Daoy (cell line): ENCODE results near the gene FAM83F. TPM values are rescaled to one million over a fixed set of nuclear protein-coding genes. Genes with fewer than 3 reads are reported as not detected.
"Not testable (repeated sequence)": the region's sequence is repeated elsewhere in the genome, so short reads cannot be mapped to it uniquely, and the experiment has no call there.

Source experiments
- DNase-seq: peaks from one replicate; pipeline ENCODE4 v3.0.0-alpha.2; 2015; ENCODE audit warnings: low read depth
- total RNA-seq: library from RNA; depleted of rRNA; stranded (reverse); fragments of >200 nt; shearing (Covaris generic); gene quantifications from 2 replicates; pipeline ENCODE4 v1.2.3, GENCODE V29; 2014

Gene FAM83F
- total RNA-seq, 1 experiment from 2014 or later, result 0.06 TPM

DNA sequence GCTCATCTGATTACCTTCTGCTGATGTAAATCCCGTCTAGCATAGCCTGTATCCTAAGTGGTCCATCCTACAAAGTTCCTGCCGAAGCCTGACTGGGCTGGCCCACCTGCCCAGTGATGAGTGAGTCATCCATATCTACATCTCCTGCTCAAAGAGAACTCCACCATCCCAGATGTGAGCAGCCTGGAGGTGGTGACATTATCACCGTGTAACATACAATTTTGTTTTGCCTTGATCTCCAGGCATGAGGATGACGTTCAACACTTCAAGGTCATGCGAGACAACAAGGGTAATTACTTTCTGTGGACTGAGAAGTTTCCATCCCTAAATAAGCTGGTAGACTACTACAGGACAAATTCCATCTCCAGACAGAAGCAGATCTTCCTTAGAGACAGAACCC lies 29.0 kb upstream of the FAM83F start:
- DNase-seq, result no peak

DNA sequence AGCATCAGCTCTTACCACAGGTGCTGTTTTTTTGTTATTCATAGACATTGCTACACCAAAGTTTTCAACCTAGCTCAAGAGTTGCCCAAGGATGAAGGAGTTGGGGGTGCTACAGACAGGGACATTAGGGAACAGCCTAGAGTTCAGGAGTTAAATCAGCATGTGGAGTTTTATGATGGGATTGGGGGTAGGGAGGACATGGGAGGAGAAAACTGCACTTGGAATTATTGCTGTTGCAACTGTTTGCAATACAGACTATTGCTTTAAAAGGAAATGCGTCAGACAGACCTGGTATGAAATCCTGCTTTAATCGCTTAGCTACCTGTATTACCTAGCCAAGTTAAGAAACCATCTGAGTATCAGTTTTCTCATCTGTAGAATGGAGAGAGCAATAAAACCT lies 28.3 kb upstream of the FAM83F start:
- DNase-seq, result no peak

DNA sequence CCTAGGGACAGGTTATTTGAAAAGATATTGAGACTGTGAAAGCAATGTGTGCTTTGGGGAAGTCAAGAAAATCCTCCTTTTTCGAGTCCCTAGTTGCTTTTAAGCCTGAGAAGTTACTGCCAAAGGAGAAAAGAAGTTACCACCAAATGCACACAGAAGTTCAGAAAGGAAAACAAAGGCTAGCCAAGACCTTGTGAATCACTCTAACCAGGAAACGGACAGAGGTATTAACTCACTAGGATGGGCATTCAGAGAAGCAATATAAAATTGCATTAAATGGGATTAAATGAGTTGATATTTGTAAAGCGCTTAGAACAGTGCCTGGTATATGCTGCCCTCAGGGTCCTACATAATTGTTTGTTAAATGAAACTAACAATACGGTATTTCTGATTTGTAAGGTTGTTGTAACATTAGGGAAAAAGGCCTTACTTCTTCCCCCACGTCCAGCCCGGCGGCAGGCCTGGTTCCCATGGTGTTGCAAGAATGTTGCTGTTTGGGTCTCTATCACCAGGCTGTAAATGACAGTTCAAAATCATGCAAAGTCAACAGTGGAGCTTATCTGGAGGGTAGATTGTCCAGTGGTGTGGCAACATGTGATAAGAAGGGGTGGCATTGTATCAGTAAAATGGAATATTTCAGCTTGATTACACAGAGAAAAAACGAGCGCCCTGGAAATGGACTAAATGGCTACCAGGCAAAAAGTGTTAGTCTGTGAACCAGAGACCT lies 27.5 kb upstream of the FAM83F start:
- peak; percentile 29 for DNase-seq

DNA sequence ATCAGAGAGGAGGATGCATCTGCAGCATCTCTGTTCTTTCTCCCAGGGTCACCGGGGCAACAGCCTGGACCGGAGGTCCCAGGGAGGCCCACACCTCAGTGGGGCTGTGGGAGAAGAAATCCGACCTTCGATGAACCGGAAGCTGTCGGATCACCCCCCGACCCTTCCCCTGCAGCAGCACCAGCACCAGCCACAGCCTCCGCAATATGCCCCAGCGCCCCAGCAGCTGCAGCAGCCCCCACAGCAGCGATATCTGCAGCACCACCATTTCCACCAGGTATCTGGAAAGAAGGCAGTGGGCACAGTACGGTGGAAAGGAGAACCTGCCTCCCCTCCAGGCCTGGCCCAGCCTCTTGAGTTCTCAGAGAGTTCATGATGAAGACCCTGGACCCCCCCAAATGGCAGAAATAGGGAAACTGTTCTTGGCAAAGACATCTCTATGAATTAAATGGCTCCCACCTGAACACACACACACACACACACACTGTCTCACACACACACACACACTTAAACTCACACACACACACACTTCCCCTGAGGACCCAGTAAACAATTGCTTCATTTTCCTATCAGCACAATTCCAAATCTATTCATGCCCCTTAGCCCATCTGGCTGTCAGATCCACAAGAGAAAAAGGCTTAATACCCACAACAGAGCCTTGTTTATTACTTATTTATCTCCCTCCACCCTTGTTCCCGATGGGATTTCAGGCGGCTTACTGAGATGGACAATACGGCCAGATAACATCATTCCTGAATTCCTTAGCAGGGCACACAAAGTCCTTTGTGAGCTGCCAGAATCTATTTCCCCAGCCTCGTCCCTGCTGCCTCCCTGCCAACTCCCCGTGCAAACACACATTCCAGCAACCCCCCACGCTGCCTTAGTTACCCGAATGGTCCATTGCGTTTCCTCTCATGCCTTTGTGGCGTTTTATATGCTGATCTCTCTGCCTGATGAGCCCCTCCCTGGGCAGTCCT lies 26.5 kb upstream of the FAM83F start:
- DNase-seq, result no peak

DNA sequence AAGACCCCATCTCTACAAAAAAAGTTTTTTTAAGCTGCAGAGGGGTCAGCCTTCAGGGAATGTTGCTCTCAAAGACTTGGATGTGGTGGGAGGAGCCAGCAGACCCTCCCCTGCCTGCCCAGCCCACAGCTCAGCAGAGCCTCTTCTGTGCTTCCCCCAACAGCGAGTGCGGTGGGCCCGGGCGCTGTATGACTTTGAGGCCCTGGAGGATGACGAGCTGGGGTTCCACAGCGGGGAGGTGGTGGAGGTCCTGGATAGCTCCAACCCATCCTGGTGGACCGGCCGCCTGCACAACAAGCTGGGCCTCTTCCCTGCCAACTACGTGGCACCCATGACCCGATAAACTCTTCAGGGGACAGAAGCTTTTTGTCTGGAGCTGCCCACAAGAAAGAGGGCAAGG lies 24.0 kb upstream of the FAM83F start:
- no peak for DNase-seq

DNA sequence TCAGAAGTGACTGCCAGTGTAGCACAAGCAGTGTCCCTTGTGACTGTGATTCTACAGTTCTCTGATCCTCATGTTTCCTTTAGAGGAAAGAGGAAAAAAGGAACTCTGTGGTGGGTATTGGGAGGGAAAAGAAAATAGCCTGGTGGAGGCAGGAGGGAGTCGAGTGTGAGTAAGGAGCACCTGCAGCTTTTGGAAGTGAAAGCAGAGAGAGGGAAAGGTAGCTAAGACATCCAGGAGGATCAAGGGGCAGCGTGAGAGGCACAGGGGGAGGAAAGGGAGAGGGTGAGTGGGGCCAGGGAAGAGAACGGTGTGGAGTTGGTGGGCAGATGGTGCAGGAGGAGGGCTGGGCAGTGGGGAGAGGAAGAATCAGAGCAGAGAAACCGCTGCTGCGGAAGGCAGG lies 22.1 kb upstream of the FAM83F start:
- no peak for DNase-seq

DNA sequence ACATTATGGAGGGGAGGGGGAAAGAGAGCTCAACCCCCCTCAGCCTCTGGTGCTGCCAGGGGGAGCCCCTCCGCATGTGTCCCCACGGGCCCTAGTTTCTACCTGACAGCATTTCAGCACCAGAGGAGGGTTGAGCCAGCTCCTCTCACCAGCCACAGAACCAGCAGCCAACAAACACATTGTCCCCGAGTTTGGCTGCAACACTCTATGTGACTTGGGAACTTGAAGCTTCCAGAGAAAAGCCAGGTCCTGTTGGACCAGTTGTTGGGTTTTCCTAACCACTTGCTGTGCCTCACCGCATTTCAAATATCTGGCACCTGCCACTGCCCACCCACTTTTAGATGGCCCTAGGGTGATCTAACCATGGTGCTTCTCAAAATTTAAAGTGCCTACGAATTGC lies 21.1 kb upstream of the FAM83F start:
- DNase-seq, result no peak

DNA sequence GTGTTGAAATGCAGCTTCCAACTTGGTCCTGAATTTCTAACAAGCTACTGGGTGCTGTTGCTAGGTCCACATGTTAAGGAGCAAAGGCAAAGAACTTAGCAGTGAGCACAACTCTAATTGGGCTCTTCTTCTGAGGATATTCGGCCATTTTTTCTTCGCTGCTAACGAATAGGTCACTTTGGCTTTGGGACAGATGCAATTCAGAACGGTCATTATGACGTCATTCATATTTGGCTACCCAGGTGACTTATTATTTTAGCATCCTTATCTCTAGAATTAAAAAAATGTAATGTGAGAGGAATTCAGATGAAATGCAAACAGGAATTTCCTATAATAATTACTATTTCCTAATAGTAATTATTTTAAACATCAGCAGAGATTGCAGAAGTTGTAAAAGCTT lies 20.7 kb upstream of the FAM83F start:
- DNase-seq, result no peak

DNA sequence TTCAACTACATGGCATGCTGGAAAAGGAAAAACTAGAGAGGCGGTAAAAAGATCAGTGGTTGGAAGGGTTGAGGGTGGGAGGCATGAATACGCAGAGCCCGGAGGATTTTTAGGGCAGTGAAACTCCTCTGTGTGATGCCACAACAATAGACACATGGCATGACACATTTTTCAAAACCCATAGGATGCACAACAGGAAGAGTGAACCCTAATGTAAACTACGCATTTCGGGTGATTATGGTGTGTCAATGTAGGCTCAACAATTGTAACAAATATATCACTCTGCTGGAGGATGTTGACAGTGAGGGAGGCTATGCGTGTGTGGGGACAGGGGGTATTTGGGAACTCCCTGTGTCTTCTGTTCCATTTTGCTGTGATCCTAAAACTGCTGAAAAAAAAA lies 15.7 kb upstream of the FAM83F start:
- DNase-seq, result no peak

DNA sequence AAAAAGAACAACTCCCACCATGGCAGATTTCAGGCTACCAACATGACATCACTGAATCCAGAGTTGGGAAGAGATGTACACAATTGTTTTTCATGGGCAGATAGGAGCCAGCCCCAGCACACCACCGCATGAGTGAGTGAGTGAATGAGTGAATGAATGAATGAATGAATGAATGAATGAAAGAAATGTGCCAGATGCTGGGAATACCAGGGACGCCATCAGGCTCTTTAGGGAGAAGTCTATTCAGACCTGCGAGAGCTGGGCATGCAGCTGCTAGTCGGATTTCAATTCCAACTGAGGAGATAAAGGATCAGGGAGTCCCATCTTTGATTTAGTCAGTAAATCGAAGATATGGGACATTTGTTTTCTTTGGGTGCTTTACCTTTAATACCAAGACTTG lies 15.3 kb upstream of the FAM83F start:
- DNase-seq, result no peak

DNA sequence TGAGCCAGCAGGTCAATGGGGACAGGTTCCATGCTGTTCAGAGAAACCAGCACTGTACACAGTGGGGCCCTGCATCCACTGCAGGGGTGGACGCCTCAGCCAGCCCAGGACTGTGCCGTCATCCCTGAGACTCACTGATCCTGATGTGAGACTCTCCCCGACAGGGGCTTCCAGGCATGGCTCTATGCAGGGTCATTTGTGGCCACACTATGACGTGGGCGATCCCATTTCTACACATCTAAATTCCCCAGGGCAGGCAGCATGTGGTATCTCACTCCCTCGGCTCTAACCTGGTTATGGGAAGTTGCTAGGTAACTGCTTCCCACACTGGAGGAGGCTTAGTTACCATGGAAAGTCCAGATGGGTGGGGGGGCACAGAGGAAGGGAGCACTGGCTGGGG lies 14.2 kb upstream of the FAM83F start:
- no peak for DNase-seq

DNA sequence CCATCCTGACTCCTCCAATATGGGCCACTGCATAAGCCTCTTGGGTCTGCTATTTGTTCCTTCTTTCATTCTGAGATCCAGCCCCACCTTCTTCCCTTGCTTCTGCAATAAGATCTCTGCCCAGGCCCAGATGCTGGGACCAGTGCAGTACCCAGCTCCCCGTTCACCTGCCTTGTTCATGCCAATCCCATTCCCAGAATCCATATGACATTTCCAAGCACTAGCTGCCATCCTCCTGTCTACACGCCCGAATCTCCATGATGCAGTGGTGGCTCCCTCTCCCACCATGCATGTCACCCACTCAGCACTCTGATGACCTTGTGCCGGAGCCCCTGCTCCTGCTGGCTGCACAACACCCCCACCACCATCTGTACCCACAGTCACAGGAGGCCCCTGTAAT lies 11.4 kb upstream of the FAM83F start:
- DNase-seq, result no peak

DNA sequence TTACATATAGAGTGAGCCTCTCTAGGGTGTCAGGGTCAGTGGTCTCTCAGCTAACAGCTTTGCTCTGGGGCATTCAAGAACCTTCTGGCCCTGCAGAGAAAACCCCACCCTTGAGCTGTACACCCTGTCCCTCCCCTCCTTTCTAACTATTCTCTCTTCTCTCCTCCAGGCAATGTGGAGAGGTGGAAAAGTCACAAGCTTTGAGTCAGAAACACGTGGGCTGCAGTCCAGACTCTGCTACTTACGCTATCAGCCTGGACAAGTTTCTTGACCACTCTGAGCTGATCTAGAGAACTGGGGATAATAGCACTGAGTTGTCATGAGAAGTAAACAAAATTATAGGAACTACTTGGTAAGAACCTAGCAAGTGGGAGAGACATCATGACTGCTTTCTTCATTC lies 10.7 kb upstream of the FAM83F start:
- no peak for DNase-seq

DNA sequence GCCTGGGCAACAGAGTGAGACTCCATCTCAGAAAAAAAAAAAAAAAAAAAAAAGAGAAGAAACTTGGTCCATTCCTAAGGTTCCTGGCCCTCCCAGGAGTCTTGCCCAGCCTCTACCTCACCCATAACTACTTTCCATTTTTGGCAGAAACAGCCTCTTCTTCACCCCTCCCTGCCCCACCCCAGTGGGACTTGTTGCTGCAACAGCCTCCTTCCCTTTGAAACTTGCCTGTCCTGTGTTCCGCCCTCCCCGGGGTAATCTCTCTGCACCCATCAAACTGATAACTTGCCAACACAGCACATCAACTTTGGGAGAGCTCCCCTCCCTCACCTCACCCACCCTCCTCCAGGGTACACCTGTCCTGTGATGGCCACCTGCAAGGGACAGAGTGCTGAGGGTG lies 10.0 kb upstream of the FAM83F start:
- DNase-seq, result no peak

DNA sequence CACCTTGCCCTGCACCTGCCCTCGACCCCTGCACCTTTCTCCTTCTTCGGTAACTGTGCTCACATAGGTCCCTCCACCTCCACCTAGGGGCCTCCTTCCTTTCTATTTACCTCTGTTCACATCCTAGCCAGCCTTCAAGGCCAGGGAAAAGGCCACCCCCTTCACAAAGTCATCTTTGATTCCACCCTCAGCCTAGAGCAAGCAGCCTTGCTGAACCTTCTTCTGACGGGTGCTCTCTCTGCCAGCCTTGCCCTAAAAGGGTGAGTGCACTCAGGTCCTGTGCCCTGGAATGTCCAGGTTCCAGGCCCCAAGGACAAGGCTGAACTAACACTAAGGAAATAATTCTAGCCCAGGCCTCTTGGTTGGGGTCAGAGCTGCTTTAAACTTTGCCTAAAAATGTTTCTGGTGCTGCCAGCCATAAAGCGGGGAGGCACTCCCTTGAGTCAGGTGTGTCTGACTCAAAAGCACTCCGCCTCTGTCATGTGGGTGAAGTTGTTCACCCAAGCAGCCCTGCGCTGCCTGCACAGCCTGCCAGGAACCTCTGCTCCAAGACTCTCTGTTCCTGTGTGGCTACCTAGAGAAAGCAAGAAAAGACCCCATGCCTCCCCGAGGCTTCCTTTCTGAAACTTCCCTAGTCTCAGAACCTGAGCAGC lies 9.2 kb upstream of the FAM83F start:
- DNase-seq, result no peak

DNA sequence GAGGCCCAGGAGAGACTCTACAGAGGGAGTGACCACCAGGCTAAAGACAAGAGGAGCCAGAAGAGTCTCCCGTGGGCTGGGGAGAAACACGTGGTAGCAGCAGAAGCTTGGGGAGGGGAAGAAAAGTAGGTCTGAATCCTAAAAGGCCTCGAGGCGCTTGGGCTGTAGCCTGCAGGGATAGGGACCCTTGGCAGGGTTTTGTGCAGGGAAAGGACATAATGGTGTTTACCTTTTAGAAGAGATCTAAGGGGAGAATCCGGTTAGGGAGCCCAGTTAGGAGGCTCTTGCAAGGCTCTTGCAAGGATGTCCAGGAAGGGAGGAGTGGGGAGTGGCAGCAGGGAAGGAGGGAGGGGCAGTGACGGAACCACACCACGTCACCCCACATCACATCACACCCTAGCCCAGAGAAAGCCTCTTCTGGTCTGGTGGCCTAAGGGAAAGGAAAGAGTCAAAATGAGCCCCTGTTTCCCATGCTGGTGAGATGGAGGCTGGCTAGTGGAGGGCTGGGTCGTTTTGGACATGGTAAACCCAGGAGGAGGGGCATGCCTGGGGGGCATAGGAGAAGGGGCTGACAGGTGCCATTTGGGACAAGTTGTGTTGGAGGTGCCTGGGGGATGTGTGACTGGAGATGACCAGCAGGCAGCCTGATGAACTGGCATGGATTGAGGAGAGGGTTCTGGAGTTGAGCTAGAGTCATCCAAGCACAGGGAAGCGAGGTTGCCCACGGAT lies 6.2 kb upstream of the FAM83F start:
- DNase-seq, result no peak

DNA sequence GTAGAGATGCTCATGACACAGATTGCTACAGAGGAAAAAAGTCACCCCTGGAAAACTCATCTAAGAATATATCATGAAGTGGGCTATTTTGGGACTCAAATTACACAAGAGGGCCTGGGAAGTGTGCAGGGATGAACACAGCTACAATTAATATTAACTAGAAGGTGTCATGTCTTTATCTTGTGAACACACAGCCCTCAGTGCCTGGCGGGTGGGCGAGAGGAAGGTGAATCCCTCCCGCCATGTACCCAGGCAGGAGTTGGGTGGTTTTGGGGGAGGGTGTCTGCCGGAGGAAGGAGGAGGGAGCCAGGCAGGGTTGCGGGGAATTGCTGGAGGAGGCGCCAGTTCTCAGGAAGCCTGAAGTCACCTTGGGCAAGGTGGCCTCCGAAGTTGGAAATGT lies 5.1 kb upstream of the FAM83F start:
- DNase-seq, result no peak

DNA sequence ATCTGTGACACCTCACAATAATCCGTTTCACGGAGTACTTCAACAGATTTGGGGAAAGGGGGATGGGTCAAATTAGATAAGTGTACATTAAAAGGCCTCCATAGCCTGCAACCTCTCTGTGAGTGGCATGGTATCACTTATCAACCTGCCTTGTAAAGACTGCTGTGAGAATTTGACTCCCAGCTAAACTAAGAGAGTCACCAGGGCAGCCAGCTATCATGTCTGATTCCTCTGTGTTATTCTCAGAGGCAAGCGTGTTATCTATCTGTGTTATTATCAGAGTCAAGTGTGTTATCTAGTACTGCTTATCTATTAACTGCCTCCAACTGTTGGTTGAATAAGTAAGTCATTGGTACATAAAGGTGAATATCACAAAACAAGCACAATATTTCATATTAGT lies 4.1 kb upstream of the FAM83F start:
- no peak for DNase-seq

DNA sequence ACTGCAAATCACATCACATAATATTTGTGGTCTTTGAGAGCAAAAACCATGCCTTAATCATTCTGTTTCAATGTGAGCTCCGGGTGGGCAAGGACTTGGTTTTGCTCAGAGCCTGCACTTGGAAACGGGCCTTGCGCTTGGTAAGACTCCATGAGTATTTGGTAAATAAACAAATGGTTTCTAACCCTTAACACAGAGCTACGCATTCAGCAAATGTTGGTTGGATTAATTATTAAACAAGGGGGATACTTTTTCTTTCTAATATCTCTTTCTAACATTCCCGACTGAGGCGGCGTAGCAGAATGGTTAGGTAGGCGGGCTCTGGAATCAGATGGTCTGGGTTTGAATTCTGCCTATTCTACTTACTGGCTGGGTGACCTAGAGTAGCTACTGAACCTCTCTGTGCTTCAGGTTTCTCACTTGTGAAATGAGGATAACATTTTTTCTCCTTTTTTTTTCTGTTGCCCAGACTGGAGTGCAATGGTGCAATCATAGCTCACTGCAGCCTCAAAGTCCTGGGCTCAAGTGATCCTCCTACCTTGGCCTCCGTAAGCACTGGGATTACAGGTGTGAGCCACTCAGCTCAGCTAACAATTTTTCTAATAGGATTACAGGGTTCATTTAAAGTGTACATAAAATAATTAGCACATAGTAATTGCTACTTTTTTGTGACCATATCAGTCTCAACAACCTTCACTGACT lies 3.4 kb upstream of the FAM83F start:
- no peak for DNase-seq

DNA sequence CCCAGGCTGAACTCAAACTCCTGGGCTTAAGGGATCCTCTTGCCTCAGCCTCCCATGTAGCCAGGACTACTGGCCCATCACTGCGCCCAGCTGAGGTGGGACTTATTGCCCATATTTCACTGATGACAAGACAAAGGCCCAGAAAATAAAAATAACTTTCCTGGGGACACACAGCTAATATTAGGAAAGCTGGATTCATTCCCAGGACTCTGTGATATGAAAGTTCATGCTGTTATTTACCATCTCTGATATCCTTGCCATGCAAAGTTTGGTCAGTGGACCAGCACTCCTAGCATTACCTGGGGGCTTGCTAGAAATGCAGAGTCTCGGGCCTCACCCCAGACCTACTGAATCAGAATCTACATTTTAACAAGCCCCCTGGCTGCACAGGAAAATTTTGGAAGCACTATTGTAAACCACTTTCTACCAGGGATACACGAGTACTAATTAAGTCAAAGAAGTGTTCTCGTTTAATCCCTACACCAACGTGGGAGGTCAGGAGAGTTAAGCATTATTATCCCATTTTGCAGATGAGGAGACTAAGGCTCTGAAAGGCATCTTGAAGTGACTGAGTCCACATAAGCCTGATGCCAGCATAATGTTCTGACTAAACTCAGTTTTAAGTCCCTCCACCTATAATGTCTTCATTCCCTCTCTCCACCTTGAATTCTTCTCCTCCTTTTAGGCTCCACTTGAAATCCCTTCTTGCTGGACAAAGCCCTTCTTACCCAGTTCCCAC lies 2.5 kb upstream of the FAM83F start:
- no peak for DNase-seq

DNA sequence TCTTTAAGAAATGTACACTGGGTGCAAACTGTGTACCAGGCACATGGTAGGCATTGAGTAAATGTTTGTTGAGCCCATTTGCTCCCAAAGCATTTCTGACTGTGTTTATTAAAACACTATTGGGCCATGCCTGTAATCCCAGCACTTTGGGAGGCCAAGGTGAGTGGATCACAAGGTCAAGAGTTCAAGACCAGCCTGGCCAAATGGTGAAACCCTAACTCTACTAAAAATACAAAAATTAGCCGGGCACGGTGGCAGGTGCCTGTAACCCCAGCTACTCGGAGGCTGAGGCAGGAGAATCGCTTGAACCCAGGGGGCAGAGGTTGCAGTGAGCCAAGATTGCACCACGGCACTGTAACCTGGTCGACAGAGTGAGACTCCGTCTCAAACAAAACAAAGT lies 1.9 kb upstream of the FAM83F start:
- DNase-seq, result not testable (repeated sequence)
